ENCODE results near the gene TINAG.

DNA sequence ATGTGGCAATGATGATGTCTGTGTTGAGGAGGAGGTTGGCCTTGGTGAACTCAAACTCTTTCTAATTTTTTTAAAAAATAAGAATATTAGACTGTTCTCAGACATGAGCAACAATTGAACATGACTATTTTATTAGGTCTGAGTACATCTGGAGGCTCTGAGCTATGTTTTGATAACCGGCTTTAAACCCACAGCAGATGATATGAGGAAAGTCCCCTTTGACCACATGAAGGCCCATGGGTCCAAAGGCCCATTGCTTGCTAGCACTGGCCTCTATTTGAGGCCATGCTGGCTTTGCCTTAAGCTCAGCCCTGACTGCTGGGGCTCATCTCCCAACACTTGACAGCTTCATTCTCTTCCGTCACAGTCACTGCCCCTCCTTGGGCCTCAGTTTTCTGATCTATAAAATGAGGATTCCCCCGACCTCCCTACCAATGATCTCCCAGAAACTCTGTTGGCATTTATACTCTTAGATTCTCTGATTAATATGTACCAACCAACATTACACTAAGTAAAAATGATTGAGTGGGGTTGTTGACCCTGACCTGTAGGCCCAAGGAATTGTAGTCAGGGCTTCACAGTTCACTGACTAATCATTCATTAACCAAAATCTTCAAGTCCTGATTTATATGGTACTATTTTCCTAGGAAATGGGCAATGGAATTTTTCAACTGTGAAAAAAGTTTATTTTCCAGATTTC lies 23.9 kb upstream of the TINAG start:
- TF ChIP-seq, protein P1, sequence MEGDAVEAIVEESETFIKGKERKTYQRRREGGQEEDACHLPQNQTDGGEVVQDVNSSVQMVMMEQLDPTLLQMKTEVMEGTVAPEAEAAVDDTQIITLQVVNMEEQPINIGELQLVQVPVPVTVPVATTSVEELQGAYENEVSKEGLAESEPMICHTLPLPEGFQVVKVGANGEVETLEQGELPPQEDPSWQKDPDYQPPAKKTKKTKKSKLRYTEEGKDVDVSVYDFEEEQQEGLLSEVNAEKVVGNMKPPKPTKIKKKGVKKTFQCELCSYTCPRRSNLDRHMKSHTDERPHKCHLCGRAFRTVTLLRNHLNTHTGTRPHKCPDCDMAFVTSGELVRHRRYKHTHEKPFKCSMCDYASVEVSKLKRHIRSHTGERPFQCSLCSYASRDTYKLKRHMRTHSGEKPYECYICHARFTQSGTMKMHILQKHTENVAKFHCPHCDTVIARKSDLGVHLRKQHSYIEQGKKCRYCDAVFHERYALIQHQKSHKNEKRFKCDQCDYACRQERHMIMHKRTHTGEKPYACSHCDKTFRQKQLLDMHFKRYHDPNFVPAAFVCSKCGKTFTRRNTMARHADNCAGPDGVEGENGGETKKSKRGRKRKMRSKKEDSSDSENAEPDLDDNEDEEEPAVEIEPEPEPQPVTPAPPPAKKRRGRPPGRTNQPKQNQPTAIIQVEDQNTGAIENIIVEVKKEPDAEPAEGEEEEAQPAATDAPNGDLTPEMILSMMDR (conservative IDR thresholded peaks at IDR 0.05 in 1 of 2, IDR thresholded peaks at IDR 0.05 in 1 of 2; ENCODE audit: extremely low read depth in 1 of 2, insufficient read depth in 1 of 2, low read depth in 1 of 2, low read length in 2 of 2), result no peak
- TF ChIP-seq EZH2 (IDR thresholded peaks at IDR 0.05; ENCODE audit: borderline replicate concordance, low read length), result no peak

Data from mammary epithelial cell (primary cell).